ENCODE measurements around the gene VPS37C.

DNA sequence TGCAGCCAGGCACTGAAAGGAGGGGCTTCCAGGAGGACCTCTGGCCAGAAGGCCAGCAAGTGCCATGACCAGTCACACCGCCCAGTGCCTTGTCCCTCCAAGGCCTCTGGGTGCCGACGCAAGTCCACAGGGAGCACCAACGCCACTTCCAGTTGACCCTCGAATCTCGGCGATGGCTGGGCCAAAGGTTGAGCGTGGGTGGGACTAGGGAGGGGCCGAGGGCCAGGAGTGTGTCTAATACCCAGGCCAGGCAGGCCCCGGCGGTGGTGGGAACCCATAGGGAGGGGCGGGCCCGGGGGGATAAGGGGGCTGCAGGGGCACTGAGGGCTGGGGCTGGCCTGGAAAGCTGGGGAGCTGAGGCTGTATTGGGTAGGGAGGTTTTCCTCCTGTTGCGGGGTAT lies 29.6 kb downstream of the VPS37C start:
- no peak for TF ChIP-seq POLR2A (IDR thresholded peaks at IDR 0.05)
- no peak for TF ChIP-seq CTCF (IDR thresholded peaks at IDR 0.05)
- TF ChIP-seq EP300 (IDR thresholded peaks at IDR 0.05) = no peak
- no peak for TF ChIP-seq POLR2AphosphoS5 (IDR thresholded peaks at IDR 0.05)

Measured in upper lobe of left lung (tissue), 4 donors.